Measurements from ENCODE around the gene RGS6.

Gene RGS6

GRCh38 chr14:72578514-72578913, 646.3 kb downstream of the RGS6 start:
- DNase-seq (ENCODE audit: low spot score) = no peak

- DNase-seq (ENCODE audit: low spot score) = no peak
Observed at GRCh38 chr14:72582582-72582981, 650.4 kb downstream of the RGS6 start.

GRCh38 chr14:72583316-72584272, 651.4 kb downstream of the RGS6 start:
- DNase-seq (ENCODE audit: low spot score) = no peak

- DNase-seq (ENCODE audit: low spot score) = no peak
Observed at GRCh38 chr14:72588521-72588920, 656.3 kb downstream of the RGS6 start.

GRCh38 chr14:72589652-72590051, 657.4 kb downstream of the RGS6 start:
- DNase-seq (ENCODE audit: low spot score) = no peak

GRCh38 chr14:72590577-72590976, 658.3 kb downstream of the RGS6 start:
- no peak for DNase-seq (ENCODE audit: low spot score)

GRCh38 chr14:72591391-72591790, 659.2 kb downstream of the RGS6 start:
- no peak for DNase-seq (ENCODE audit: low spot score)

- DNase-seq (ENCODE audit: low spot score) = no peak
Observed at GRCh38 chr14:72594099-72594901, 662.1 kb downstream of the RGS6 start.

GRCh38 chr14:72595152-72595862, 663.1 kb downstream of the RGS6 start:
- no peak for DNase-seq (ENCODE audit: low spot score)

GRCh38 chr14:72597252-72598233, 665.3 kb downstream of the RGS6 start:
- DNase-seq (ENCODE audit: low spot score) = no peak

- DNase-seq (ENCODE audit: low spot score) = no peak
Observed at GRCh38 chr14:72598306-72598705, 666.1 kb downstream of the RGS6 start.

GRCh38 chr14:72599579-72600470, 667.6 kb downstream of the RGS6 start:
- no peak for DNase-seq (ENCODE audit: low spot score)

GRCh38 chr14:72600551-72601330, 668.5 kb downstream of the RGS6 start:
- DNase-seq (ENCODE audit: low spot score) = no peak

- no peak for DNase-seq (ENCODE audit: low spot score)
Observed at GRCh38 chr14:72603639-72604038, 671.4 kb downstream of the RGS6 start.

- DNase-seq (ENCODE audit: low spot score) = no peak
Observed at GRCh38 chr14:72604133-72604532, 671.9 kb downstream of the RGS6 start.

- DNase-seq (ENCODE audit: low spot score) = no peak
Observed at GRCh38 chr14:72605096-72605920, 673.1 kb downstream of the RGS6 start.

- DNase-seq (ENCODE audit: low spot score) = no peak
Observed at GRCh38 chr14:72605921-72606220, 673.6 kb downstream of the RGS6 start.

- no peak for DNase-seq (ENCODE audit: low spot score)
Observed at GRCh38 chr14:72606879-72607278, 674.6 kb downstream of the RGS6 start.
